GM19455 (cell line): Measurements from ENCODE around the gene RNF10.
"Not testable (repeated sequence)": the region's sequence is repeated elsewhere in the genome, so short reads cannot be mapped to it uniquely, and the experiment has no call there.

Experiments
- ATAC-seq: cut with Tn5 transposase; IDR thresholded peaks from one replicate; pipeline ENCODE4 v1.9.1; 2021; ENCODE audit not compliant: unreplicated experiment

RNF10 gene

DNA sequence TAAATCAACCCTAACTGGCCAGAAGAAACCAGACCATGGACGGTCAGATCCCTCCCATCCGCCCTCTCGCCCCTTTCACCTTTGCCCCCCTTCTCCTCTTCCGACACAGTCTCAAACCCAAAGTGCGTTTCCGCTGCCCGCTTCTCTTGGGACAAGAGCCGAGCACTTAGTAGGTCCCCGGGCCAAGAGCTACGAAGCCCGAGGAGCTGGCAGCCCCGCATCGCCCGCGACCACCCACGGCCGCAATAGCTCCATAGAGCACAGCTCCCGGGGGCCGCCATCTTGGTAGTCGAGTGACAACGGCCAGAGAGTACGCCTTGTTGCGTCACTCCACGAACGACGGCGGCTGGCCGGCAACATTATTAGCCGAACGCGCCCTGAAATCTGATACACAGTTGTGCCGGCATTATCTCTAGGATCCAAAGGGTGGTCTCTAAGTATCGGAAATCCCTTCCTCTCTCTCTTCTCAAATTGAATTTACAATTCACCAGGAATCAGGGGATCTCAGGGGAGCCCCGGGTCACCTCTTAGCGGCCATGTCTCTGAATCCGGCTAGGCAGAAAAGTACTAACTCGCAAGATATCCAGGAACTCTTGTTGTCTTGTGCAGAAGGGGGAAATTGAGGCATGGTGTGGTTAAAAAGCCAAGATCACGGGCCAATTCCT, 5.2 kb upstream of the RNF10 start, which contains the start of gene COQ5:
Gene COQ5, minus strand, starts transcription at position 298 of the 665 bp plus-strand sequence. Its CDS starts 17 bp downstream, at position 281.
- no peak for ATAC-seq

DNA sequence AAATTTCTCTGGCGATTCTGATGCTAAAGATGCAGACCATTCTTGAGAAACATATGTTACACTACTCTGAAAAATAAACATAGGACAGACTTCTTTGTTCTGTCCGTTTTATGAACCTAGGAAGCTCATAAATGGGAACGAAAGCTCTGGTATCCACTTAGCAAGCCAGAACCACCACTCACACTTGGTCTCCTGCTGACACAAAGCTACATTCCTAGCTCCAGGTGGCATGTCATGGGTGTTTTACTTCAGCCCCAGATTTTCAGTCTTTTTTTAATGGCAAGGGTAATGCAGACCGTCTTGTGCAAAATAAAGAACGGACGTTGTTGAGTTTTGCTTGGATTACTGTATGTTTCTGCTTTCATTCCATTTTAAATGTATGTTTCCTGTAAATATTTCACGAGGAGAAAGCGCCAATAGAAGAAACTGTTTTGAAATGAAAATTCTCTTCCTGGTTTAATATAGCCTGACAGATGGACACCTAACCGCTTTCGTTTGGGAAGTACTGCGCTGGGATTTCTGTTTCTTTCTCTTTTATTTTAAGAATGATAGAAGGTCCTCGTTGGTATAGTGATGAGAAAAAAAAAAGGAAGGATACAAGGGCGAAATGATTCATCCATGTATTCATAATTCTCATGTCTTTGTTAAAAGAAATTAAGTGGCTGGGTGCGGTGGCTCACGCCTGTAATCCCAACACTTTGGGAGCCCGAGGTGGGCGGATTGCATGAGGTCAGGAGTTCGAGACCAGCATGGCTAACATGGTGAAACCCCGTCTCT, 4.3 kb upstream of the RNF10 start:
- ATAC-seq, result no peak

DNA sequence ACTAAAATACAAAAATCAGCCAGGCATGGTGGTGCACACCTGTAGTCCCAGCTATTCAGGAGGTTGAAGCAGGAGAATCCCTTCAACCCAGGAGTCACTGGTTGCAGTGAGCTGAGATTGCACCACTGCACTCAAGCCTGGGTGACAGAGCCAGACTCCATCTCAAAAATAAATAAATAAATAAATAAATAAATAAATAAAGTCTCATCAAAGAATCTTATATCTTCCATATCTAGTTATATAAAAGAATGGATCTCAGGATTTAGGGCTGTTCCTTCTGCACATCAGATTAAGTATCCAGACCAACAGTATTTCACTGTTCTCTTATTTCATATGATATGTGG, 3.8 kb upstream of the RNF10 start:
- ATAC-seq, result not testable (repeated sequence)

DNA sequence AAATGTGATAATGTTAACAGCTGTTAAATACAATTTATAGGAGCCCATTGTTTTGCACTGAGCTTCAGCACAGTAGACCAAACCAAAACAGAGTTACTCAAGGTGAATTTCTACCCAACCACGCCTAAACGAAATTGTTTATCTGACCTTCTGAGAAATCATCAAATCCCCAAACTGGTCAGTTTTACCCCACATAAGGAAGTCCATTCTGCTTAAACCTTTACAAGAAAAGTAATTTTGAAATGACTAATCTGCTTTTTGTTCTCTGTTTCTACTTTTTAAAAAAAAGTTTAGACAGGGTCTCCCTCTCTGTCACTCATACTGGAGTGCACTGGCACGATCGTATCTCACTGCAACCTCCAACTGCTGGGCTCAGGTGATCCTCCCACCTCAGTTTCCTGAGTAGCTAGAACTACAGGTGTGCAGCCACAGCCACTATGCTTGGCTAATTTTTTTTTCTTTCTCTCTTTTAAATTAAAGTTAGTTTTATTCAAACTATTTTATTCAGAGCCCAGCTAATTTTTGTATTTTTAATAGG, 1.4 kb upstream of the RNF10 start:
- no peak for ATAC-seq

DNA sequence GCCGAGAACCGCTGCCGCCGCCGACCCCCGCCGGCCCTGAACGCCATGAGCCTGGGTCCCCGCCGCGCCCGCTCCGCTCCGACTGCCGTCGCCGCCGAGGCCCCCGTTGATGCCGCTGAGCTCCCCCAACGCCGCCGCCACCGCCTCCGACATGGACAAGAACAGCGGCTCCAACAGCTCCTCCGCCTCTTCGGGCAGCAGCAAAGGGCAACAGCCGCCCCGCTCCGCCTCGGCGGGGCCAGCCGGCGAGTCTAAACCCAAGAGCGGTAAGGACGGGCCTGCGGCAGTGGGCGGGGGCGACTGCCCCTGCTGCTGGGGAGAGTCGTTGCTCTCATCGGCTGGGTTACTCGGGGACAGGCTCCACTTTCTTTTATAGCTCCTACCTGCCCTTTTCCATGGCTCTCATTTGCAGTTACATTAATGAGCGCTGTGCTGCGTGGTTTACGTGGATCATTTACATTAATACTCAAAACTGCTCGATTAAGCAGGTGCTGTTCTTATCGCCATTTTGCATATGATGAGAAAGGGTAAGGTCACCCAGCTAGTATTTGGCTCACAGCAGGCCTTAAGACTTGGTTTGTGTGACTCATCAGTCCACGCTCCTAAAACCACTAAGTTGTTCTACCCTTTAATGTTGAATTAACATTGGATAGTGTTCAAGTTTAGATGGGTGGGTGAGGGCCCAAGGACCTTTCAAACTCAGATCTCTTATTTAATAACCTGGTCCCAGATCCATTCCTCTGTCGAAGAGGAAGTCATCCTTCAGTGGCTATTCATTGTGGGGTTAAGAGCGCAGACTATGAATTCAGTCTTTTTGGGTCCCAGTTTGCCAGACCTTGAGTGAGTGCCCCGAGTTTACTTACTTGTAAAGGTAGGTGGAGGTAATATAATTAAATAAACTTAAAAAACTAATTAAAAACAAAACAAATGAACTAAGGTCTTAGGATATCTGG, 823 bp downstream of the RNF10 start:
- peak; percentile 31 for ATAC-seq

DNA sequence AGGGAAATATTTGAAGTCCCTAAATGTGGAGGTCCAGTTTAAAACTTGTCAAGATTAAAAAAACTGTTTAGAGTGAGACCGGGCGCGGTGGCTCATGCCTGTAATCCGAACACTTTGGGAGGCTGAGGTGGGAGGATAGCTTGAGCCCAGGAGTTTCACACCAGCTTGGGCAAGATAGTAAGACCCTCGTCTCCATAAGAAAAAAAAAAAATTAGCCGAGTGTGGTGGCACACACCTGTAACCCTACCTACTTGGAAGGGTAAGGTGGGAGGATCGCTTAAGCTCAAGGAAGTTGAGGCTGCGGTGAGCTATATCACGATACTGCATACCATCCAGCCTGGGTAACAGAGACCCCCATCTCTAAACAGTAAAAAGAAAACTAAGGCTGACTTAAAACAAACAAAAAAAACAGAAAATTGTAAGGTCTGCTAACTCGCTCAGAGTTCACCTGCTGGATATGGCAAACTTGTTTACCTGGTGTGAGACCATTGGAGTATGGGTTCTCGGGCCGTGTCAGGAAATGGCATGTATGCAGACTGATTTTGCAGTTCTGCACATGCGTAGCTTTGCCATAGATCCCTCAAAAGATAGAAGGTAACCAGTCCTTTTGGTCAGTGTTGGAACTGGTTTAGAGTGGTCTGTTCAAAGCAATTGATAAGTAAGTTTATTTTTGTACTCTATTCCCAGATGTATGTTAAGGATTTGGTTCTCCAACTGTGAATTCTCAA, 2.1 kb downstream of the RNF10 start:
- ATAC-seq, result no peak

DNA sequence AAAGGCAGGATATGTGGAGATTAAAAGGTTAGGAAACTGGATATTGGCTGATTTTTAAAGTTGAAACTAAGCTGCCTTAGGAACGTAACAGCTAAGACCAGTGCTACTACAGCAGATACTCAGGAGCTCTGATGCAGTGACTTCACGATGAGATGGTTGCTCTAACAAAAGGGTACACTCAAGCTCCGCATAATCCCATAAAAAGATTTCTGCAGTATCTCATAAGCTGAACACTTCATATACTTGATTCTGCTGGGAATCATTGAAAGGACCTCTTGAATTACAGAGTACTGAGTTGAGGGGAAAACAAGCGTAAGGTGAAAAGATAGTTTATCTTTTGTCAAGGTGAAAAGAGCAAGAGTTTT, 3.7 kb downstream of the RNF10 start:
- no peak for ATAC-seq

DNA sequence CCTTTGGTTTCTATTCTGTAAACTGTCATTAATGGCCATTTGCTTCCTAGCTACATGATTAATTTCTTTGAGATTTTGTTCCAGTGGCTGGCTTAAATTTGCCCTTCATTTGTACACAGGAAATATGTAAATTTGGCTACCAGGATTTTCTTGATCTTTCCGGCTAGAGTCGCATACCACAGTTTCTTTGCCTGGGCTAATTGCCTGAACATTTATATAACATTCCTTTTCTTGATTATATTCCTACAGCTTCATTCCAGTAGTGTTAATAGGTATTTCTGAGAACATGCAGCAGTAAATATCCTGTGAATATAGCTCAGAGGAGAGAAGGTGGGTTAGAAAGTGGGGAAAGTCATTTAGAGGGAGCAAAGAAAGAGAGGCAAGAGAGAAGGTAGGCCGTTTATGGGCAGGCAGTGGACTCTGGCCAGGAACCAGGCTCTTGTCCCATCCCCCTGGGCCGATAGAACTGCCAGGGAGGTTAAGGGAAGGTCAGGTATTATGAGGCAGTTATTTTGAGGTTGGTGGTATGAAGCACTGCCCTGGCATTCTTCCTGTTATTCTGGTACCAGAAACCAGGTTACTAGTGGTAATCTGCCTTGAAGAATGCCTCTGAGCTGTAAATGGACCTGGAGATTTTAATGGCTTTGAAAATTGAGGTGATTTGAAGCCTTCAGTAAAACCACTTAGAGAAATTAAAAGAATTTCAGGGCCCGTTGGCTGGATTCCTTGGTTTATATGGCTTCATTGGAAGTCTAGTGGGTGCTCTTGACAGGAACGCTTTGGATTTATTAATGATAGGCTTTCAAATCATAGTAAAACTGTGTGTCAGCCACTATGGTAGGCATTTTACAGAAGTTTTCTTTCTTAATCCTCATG, 4.4 kb downstream of the RNF10 start:
- no peak for ATAC-seq

DNA sequence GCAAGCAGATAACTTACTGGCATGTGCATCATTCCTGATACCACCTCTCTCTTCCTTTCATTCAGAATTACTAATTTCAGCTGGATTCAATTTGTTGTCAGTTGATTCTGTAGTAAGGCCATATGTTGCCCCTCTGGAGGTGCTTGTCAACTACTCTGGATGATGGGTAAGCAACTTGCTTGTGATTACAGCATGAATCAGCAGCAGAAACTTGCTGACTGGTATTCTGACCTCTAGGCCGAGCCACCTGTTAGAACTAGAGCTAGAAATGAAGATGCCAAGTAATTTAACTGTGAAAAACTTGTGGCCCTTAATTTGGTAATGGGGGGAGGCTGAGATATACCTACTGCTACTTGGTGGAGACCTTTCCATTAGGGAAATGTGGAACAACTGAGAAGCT, 5.1 kb downstream of the RNF10 start:
- no peak for ATAC-seq

DNA sequence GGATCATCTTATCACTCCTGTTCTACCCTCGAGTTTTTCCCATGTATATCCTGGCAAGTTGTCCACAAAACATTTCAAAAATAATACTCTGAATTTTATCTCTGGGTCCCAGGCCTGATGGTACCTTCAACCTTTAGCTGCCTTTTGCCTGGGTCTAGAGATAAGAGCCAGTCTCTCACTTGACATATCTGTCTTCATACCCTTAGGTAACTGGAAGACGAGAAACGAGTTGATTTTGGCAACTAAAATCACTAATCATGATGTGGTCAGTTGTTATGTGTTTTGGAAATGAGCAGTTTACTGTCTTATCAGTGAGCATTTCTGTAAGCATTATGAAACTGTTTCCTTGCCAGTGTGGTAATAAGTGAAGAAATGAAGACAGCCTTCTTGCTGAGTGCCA, 6.3 kb downstream of the RNF10 start:
- ATAC-seq, result no peak

DNA sequence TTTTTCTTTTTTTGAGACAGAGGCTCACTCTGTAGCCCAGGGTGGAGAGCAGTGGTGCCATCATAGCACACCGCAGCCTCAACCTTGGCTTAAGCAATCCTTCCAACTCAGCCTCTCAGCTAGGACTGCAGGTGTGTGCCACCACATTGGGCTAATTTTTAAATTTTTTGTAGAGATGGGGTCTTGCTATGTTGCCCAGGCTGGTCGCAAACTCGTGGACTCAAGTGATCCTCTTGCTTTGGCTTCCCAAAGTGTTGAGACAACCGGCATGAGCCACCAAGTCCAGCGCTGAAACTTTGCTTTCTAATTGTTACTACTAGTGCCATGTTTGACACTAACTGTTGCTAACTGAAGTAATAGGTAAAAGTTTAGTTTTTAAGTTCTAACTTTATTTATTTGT, 8.0 kb downstream of the RNF10 start:
- ATAC-seq, result no peak

DNA sequence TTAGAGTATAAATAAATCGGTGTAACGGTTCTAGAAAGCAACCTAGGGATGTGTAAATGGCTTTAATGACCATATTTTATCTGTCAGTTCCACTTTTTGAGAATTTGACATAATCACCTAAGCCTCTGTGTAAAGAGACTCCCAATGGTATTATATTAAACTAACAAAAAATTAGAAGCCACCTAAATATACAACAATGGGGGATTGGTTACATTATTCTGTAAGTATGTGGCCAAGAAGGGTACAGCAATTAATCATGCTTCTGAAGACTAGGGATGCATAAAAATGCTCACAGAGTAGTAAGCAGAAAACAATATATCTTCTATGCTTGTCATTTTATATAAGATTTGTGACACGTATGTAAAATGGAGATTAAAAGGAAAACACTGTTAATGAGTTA, 10.5 kb downstream of the RNF10 start:
- ATAC-seq, result no peak

DNA sequence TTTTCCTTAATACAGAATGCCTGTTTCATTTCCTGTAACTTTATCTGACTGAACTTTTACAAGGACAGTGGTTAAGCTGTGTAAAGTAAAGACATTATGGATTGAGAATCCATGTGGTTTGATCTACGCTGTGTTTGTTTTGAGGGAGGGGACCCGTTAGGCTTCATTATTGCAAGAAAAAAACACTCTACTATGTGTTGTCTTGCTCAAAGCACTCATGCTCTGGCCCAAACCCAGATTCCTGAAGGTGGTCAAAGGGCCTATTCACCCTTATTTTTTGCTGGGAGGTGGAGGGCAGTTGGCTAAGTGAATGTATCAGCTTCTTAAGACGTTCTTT, 11.9 kb downstream of the RNF10 start:
- ATAC-seq, result no peak

DNA sequence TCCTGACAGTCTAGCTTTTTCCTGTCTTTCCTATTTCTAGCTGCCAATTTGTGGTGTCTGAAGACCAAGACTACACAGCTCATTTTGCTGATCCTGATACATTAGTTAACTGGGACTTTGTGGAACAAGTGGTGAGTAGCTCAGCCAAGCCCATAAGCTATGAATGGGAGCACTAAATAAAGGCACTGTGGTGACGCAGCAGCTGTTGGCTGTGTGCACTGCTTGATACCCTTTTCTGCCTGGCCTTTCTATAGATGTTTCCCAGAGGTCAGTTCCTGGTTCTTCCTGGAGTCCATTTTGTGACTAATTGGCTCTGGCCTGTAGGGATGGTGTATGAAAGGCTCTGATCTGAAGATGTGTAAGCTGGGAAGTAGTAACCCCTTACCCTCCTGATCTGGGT, 20.5 kb downstream of the RNF10 start:
- ATAC-seq, result no peak

DNA sequence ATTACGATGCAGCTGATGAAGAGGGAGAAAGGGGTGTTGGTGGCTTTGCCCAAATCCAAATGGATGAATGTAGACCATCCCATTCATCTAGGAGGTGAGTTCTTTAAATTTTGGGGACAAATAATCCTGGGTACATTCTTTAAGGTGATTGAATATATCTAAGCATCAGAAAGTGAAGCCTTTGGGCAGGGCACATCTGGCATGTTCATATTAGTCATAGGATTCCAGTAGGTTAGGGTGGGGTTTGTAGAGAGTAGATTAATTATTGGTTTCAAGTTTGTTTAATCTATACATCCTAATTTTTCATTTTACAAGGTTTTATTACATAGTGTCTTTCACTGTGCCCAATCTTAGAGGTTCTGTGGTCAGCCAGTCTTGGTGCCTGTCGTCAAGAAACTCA, 23.4 kb downstream of the RNF10 start:
- no peak for ATAC-seq

DNA sequence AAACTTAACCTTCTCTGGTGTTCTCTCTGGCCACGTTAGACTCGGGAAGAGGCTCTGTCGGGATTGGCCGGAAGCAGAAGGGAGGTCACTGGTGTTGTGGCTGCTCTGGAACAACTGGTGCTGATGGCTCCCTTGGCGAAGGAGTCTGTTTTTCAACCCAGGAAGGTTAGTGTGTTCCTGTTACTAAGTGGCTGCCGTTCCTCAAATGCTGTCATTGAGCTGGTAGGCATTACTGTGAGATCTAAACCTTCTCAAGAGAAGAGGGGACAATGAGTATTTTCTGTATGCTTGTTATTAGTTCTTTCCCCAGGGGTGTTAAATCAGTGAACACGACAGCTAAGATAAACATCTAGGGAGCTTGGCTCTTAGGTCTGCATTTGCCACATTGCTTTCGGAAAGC, 28.8 kb downstream of the RNF10 start:
- no peak for ATAC-seq

DNA sequence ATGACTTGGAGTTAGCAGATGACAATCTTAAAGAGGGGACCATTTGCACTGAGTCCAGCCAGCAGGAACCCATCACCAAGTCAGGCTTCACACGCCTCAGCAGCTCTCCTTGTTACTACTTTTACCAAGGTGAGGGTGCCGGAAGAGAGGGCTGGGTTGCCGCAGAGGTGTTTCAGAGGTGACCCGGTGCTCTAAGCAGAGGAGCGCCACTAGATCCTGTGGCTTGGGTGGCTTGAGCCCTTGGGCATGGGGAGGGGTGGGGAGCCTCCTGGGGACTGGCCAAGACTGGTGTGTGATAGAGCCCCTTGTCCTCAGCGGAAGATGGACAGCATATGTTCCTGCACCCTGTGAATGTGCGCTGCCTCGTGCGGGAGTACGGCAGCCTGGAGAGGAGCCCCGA, 29.3 kb downstream of the RNF10 start:
- no peak for ATAC-seq

DNA sequence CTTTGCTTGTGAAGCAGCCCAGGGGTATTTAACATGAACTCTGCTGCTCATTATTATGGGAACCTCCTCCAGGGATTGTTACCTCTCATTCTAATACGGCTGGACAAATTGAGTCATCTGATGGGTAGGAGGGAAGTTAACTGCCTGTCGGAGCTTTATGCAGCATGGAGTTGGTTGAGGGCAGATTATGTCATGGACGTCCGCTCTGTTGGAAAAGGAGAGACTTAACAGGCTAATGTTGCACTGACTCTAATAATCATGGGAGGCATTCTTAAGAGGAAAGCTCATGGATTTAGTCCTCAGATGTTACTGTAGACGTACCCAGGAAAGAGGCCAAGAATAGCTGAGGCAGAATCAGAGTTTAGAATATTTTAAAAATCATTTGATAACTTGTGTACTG, 37.1 kb downstream of the RNF10 start:
- no peak for ATAC-seq

DNA sequence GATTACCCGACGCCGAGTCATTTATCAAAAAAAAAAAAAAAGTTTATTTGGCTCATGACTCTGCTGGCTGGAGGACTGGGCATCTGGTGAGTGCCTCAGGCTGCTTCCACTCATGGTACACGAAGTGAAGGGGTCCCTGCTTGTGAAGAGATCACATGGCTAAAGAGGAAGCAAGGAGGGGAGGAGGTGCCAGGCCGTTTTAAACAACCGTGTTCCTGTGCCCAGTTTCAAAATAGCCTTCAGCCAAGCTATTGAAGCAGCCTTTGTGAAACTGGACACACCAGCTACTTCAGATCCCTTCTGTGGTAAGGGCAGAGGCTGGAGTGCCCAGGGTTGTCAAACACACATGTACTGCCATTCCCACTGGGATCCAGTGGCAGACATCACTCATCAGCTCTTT, 39.4 kb downstream of the RNF10 start:
- no peak for ATAC-seq

DNA sequence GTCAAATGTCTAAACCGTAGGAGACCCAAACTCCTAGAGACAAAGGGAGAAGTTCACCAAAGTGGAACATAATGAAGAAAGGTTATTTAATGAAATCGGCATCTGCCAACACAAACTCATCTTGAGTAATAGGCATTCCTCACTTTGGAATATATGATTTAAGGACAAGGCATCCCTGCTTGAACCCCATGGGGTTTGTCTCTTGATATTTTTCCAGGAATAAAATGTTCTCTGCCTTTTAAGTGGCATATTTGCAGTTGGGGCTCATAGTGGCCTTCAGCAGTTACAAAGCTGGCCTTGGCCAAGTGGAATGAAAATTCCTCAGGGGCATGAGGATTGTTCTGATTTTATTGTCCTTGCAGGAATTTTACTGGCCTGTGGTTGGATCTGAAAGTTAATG, 40.0 kb downstream of the RNF10 start:
- ATAC-seq, result no peak
